Activated CD4-positive, alpha-beta T cell treated with anti-CD3 and anti-CD28 coated beads for 1 hour (primary cell): ENCODE results near the gene EXOC3L4.
"Not testable (repeated sequence)": the region's sequence is repeated elsewhere in the genome, so short reads cannot be mapped to it uniquely, and the experiment has no call there.

Experiments used
- DNase-seq: peaks from one replicate; pipeline ENCODE4 v3.0.0-alpha.2; 2020

EXOC3L4 gene

GRCh38 chr14:103136388-103137271 is 42.1 kb downstream of the EXOC3L4 start:
- DNase-seq = no peak

- DNase-seq = no peak
Measured at GRCh38 chr14:103137689-103138300, 43.3 kb downstream of the EXOC3L4 start.

- DNase-seq = no peak
Measured at GRCh38 chr14:103138301-103139131, 44.0 kb downstream of the EXOC3L4 start.

GRCh38 chr14:103139132-103140025 is 44.9 kb downstream of the EXOC3L4 start:
- no peak for DNase-seq

GRCh38 chr14:103140316-103141109 is 46.0 kb downstream of the EXOC3L4 start:
- no peak for DNase-seq

GRCh38 chr14:103141117-103141796 is 46.7 kb downstream of the EXOC3L4 start:
- DNase-seq = no peak

- DNase-seq = no peak
Measured at GRCh38 chr14:103142026-103142425, 47.5 kb downstream of the EXOC3L4 start.

GRCh38 chr14:103142721-103143302 is 48.3 kb downstream of the EXOC3L4 start:
- DNase-seq = no peak

- no peak for DNase-seq
Measured at GRCh38 chr14:103143506-103143905, 49.0 kb downstream of the EXOC3L4 start.

- no peak for DNase-seq
Measured at GRCh38 chr14:103144085-103144484, 49.6 kb downstream of the EXOC3L4 start.

- DNase-seq = no peak
Measured at GRCh38 chr14:103146141-103146709, 51.7 kb downstream of the EXOC3L4 start.

GRCh38 chr14:103149351-103150237 is 55.1 kb downstream of the EXOC3L4 start:
- DNase-seq = no peak

GRCh38 chr14:103151270-103151945 is 56.9 kb downstream of the EXOC3L4 start:
- DNase-seq = no peak

- DNase-seq = no peak
Measured at GRCh38 chr14:103155010-103155409, 60.5 kb downstream of the EXOC3L4 start.

- not testable (repeated sequence) for DNase-seq
Measured at GRCh38 chr14:103155416-103155815, 60.9 kb downstream of the EXOC3L4 start.

GRCh38 chr14:103155826-103156394 is 61.4 kb downstream of the EXOC3L4 start:
- no peak for DNase-seq

- DNase-seq = no peak
Measured at GRCh38 chr14:103156651-103157378, 62.3 kb downstream of the EXOC3L4 start.
